GM19240 (cell line): ENCODE measurements around the gene FRMD6.
"Not testable (repeated sequence)": the region's sequence is repeated elsewhere in the genome, so short reads cannot be mapped to it uniquely, and the experiment has no call there.

Experiments
- DNase-seq: peaks from one replicate; pipeline ENCODE4 v3.0.0; 2011; ENCODE audit warnings: low spot score; ENCODE audit not compliant: insufficient read length

The FRMD6 gene

GRCh38 chr14:51719955-51720354, 68.2 kb downstream of the FRMD6 start:
- no peak for DNase-seq

- no peak for DNase-seq
Measured at GRCh38 chr14:51723990-51724389, 72.3 kb downstream of the FRMD6 start.

GRCh38 chr14:51724650-51725049, 72.9 kb downstream of the FRMD6 start:
- DNase-seq = no peak

- DNase-seq = no peak
Measured at GRCh38 chr14:51725061-51725460, 73.4 kb downstream of the FRMD6 start.

- DNase-seq = no peak
Measured at GRCh38 chr14:51726166-51726899, 74.6 kb downstream of the FRMD6 start.

GRCh38 chr14:51727526-51727925, 75.8 kb downstream of the FRMD6 start:
- DNase-seq = no peak

- DNase-seq = no peak
Measured at GRCh38 chr14:51730098-51730497, 78.4 kb downstream of the FRMD6 start.

GRCh38 chr14:51730684-51731083, 79.0 kb downstream of the FRMD6 start:
- no peak for DNase-seq

- DNase-seq = no peak
Measured at GRCh38 chr14:51732494-51733112, 80.9 kb downstream of the FRMD6 start.

GRCh38 chr14:51733147-51733546, 81.4 kb downstream of the FRMD6 start:
- DNase-seq = no peak

- no peak for DNase-seq
Measured at GRCh38 chr14:51735851-51736250, 84.1 kb downstream of the FRMD6 start.

- DNase-seq = peak; percentile 8
Measured at GRCh38 chr14:51738754-51739153, 87.0 kb downstream of the FRMD6 start.

- no peak for DNase-seq
Measured at GRCh38 chr14:51743588-51744000, 91.9 kb downstream of the FRMD6 start.

- no peak for DNase-seq
Measured at GRCh38 chr14:51744372-51745130, 92.8 kb downstream of the FRMD6 start.

GRCh38 chr14:51746823-51747222, 95.1 kb downstream of the FRMD6 start:
- DNase-seq = not testable (repeated sequence)

GRCh38 chr14:51750542-51750941, 98.8 kb downstream of the FRMD6 start:
- no peak for DNase-seq

GRCh38 chr14:51751611-51752345, 100.1 kb downstream of the FRMD6 start:
- not testable (repeated sequence) for DNase-seq

- not testable (repeated sequence) for DNase-seq
Measured at GRCh38 chr14:51757756-51758155, 106.0 kb downstream of the FRMD6 start.

- no peak for DNase-seq
Measured at GRCh38 chr14:51759950-51760349, 108.2 kb downstream of the FRMD6 start.

- not testable (repeated sequence) for DNase-seq
Measured at GRCh38 chr14:51765726-51766125, 114.0 kb downstream of the FRMD6 start.

GRCh38 chr14:51766586-51766985, 114.9 kb downstream of the FRMD6 start:
- not testable (repeated sequence) for DNase-seq

- not testable (repeated sequence) for DNase-seq
Measured at GRCh38 chr14:51769261-51769660, 117.6 kb downstream of the FRMD6 start.
